ENCODE measurements around the gene FAM170A. TPM values are rescaled to one million over a fixed set of nuclear protein-coding genes. Genes with fewer than 3 reads are reported as not detected.

Gene FAM170A
- total RNA-seq, 4 donors from 2014 or later: not detected

GRCh38 chr5:119655061-119655460 is 25.7 kb downstream of the FAM170A start:
- no peak overlapping the region for H3K4me3 ChIP-seq
- H3K36me3 ChIP-seq: no peaks in the 10 kb centered on the region
- TF ChIP-seq EP300 (IDR thresholded peaks at IDR 0.05) (no peak), POLR2A (IDR thresholded peaks at IDR 0.05) (no peak)
- TF ChIP-seq, protein P1, sequence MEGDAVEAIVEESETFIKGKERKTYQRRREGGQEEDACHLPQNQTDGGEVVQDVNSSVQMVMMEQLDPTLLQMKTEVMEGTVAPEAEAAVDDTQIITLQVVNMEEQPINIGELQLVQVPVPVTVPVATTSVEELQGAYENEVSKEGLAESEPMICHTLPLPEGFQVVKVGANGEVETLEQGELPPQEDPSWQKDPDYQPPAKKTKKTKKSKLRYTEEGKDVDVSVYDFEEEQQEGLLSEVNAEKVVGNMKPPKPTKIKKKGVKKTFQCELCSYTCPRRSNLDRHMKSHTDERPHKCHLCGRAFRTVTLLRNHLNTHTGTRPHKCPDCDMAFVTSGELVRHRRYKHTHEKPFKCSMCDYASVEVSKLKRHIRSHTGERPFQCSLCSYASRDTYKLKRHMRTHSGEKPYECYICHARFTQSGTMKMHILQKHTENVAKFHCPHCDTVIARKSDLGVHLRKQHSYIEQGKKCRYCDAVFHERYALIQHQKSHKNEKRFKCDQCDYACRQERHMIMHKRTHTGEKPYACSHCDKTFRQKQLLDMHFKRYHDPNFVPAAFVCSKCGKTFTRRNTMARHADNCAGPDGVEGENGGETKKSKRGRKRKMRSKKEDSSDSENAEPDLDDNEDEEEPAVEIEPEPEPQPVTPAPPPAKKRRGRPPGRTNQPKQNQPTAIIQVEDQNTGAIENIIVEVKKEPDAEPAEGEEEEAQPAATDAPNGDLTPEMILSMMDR (IDR thresholded peaks at IDR 0.05): no peak
- H3K27ac ChIP-seq: no peak overlapping the region
- H3K27me3 ChIP-seq: no peaks in the 10 kb centered on the region
- WGBS, 2 donors: 88 to 89% methylated on average over 2 of the region's 2 CpGs
- H3K4me1 ChIP-seq: no peaks in the 10 kb centered on the region
- no peaks in the 10 kb centered on the region for H3K9me3 ChIP-seq
- no peak for DNase-seq (ENCODE audit: low spot score in 2 of 2)

DNA sequence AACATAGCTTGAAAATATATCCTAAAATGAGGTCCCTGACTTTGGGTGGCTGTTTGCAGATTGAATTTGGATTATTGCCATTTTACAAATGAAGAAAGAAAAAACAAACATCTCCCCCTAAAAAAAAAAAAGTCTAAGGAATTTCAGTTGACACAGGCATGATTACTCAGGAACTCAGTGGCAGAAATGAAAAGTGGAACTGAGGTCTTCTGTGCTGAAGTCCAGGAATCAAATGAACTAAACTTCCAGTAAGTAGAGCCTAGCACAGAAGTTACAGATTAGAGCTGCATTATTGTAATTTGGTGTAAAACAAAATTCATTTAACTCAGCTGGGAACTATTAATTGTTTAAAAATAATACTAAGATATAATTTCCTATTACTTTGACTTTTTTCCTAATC is 26.7 kb downstream of the FAM170A start:
- Histone ChIP-seq H3K4me1 (no peaks in the 10 kb centered on the region), H3K27me3 (no peaks in the 10 kb centered on the region), H3K27ac (no peak overlapping the region), H3K9me3 (no peaks in the 10 kb centered on the region), H3K36me3 (no peaks in the 10 kb centered on the region), H3K4me3 (no peak overlapping the region)
- DNase-seq (ENCODE audit: low spot score in 2 of 2): no peak
- TF ChIP-seq POLR2A (IDR thresholded peaks at IDR 0.05) (no peak), EP300 (IDR thresholded peaks at IDR 0.05) (no peak)
- TF ChIP-seq, protein P1 (IDR thresholded peaks at IDR 0.05): no peak

DNA sequence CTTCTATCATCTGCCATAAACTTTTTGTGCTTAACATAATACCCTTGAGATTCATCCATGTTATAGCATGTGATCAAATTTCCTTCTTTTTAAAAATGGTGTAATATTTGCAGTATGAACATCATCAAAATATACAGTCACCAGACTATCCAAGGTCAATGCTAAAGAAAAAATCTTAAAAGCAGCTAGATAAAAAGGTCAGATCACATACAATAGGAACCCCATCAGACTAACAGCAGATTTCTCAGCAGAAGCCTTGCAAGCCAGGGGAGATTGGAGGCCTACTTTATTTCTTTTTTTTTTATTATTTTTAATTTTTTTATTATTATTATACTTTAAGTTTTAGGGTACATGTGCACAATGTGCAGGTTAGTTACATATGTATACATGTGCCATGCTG is 37.2 kb downstream of the FAM170A start:
- H3K36me3 ChIP-seq: no peaks in the 10 kb centered on the region
- peaks cover 0 to 11% (median 0%) of the 10 kb centered on the region in 4 donors for H3K9me3 ChIP-seq
- no peak for TF ChIP-seq POLR2A (IDR thresholded peaks at IDR 0.05)
- TF ChIP-seq, protein P1 (IDR thresholded peaks at IDR 0.05): no peak
- no peak for TF ChIP-seq EP300 (IDR thresholded peaks at IDR 0.05)
- no peak overlapping the region for H3K27ac ChIP-seq
- H3K27me3 ChIP-seq: no peaks in the 10 kb centered on the region
- no peak overlapping the region for H3K4me3 ChIP-seq
- no peak for DNase-seq (ENCODE audit: low spot score in 2 of 2)
- no peaks in the 10 kb centered on the region for H3K4me1 ChIP-seq

DNA sequence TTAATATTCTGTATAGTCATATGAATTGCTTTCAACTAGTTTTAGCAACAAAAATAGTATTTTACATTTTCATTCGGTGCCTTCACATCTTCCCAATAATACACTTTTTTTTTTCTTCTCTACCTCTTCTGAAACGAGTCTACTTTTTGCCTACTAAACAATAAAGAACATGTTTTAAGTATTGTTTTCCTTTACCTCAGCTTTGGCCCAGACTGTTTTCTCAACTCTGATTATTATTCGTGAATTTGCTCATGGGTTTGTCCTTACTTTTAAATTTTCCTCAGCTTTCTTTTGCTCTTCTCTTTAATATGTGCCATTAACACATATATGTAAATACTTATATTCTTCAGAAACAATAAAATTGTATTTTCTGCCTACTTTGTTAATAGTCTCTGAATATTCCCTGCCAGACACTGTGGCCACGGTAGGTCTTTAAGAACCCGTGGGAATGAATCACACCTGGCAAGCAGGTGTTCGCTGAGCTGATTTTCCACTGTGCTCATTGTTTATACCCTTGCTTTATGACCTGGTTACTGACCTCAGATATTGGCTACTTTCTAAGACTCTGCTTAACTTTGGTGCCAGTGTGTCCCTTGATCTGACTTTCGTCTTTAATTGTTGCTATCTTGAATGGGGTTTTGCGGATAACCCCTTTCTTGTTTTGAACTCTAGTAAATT is 49.1 kb downstream of the FAM170A start:
- TF ChIP-seq EP300 (IDR thresholded peaks at IDR 0.05) (no peak), POLR2A (IDR thresholded peaks at IDR 0.05) (no peak)
- TF ChIP-seq, protein P1 (IDR thresholded peaks at IDR 0.05): no peak
- H3K4me1 ChIP-seq: no peaks in the 10 kb centered on the region

DNA sequence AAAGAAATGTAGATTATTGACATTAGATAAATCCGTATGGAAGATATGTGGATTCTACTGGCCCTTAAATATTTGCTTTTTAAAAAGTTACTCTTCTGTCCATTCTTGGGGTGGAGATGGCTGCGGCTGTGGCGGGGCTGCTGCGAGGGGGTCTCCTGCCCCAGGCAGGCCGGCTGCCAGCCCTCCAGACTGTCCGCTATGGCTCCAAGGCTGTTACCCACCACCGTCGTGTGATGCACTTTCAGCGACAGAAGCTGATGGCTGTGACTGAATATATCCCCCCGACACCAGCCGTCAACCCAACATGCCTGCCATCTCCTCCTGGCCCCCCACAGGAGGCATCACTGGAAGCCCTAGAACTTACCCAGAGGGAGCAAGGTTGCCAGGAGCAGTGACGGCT is 50.7 kb downstream of the FAM170A start:
- H3K4me1 ChIP-seq: no peaks in the 10 kb centered on the region
- no peak overlapping the region for H3K27ac ChIP-seq
- TF ChIP-seq EP300 (IDR thresholded peaks at IDR 0.05) (no peak), POLR2A (IDR thresholded peaks at IDR 0.05) (no peak)
- TF ChIP-seq, protein P1 (IDR thresholded peaks at IDR 0.05): no peak
- H3K27me3 ChIP-seq: no peaks in the 10 kb centered on the region
- H3K36me3 ChIP-seq: no peaks in the 10 kb centered on the region
- no peak overlapping the region for H3K4me3 ChIP-seq
- 89 to 97% methylated on average over 12 of the region's 12 CpGs for WGBS, 2 donors
- no peak for DNase-seq (ENCODE audit: low spot score in 2 of 2)
- H3K9me3 ChIP-seq: peaks cover 0 to 4% (median 0%) of the 10 kb centered on the region in 4 donors

More for the DNA sequence above, 49.1 kb downstream of the FAM170A start:
- DNase-seq (ENCODE audit: low spot score in 2 of 2): no peak
- Histone ChIP-seq H3K4me3 (no peak overlapping the region), H3K27me3 (no peaks in the 10 kb centered on the region), H3K9me3 (peaks cover 0 to 4% (median 1%) of the 10 kb centered on the region in 4 donors), H3K36me3 (no peaks in the 10 kb centered on the region), H3K27ac (no peak overlapping the region)
- WGBS, 2 donors: 64 to 65% methylated on average over 8 of the region's 8 CpGs

Data from tibial nerve (tissue), 4 donors.